HL-60 (cell line): ENCODE data around the gene TTYH3.

Source experiments
- DNase-seq, 2 experiments: peaks; one replicate each; pipeline ENCODE4 v3.0.0-alpha.2; 2010 to 2020; ENCODE audit warnings: low read depth in 1 of 2, low spot score in 1 of 2
- H3K27ac ChIP-seq: fragments of 250-450 bp; sonication (Bioruptor Pico); replicated peaks from 2 replicates; pipeline ENCODE4 v1.5.1; 2020; ENCODE audit warnings: mild to moderate bottlenecking, moderate library complexity
- H3K27me3 ChIP-seq: fragments of 250-450 bp; sonication (Bioruptor Pico); 2 replicates; pipeline ENCODE4 v1.5.1; 2021; ENCODE audit warnings: mild to moderate bottlenecking, moderate library complexity; ENCODE audit not compliant: insufficient read depth, poor library complexity, severe bottlenecking
- H3K4me3 ChIP-seq: replicated peaks from 2 replicates; pipeline ENCODE4 v1.5.1; 2011; ENCODE audit warnings: mild to moderate bottlenecking, control low read depth, low read length; ENCODE audit not compliant: insufficient read depth
- CTCF ChIP-seq: IDR thresholded peaks from one replicate; pipeline ENCODE4 v1.5.1; 2011; ENCODE audit warnings: low read length, control low read depth, inconsistent platforms; ENCODE audit not compliant: insufficient read depth
- GABPA ChIP-seq: IDR thresholded peaks from 2 replicates; pipeline ENCODE4 v1.6.1; 2012; ENCODE audit warnings: low read depth
- POLR2AphosphoS5 ChIP-seq: IDR thresholded peaks from 2 replicates; pipeline ENCODE4 v1.6.1; 2012; ENCODE audit warnings: low read depth
- SPI1 ChIP-seq: IDR thresholded peaks from 2 replicates; pipeline ENCODE4 v1.6.1; 2012; ENCODE audit warnings: low read depth, mild to moderate bottlenecking, borderline replicate concordance
- TF ChIP-seq, protein P1 (sequence below): IDR thresholded peaks from 2 replicates; pipeline ENCODE4 v1.6.1; 2012; ENCODE audit warnings: low read depth; ENCODE audit not compliant: insufficient replicate concordance

TTYH3 gene

GRCh38 chr7:2594599-2594998 lies 37.2 kb upstream of the TTYH3 start:
- DNase-seq, result no peak
- Histone ChIP-seq H3K27ac (no peak overlapping the region), H3K27me3 (no peaks in the 10 kb centered on the region), H3K4me3 (no peak overlapping the region)
- TF ChIP-seq CTCF (no peak), POLR2AphosphoS5 (no peak), SPI1 (no peak), GABPA (no peak)
- TF ChIP-seq, protein P1, sequence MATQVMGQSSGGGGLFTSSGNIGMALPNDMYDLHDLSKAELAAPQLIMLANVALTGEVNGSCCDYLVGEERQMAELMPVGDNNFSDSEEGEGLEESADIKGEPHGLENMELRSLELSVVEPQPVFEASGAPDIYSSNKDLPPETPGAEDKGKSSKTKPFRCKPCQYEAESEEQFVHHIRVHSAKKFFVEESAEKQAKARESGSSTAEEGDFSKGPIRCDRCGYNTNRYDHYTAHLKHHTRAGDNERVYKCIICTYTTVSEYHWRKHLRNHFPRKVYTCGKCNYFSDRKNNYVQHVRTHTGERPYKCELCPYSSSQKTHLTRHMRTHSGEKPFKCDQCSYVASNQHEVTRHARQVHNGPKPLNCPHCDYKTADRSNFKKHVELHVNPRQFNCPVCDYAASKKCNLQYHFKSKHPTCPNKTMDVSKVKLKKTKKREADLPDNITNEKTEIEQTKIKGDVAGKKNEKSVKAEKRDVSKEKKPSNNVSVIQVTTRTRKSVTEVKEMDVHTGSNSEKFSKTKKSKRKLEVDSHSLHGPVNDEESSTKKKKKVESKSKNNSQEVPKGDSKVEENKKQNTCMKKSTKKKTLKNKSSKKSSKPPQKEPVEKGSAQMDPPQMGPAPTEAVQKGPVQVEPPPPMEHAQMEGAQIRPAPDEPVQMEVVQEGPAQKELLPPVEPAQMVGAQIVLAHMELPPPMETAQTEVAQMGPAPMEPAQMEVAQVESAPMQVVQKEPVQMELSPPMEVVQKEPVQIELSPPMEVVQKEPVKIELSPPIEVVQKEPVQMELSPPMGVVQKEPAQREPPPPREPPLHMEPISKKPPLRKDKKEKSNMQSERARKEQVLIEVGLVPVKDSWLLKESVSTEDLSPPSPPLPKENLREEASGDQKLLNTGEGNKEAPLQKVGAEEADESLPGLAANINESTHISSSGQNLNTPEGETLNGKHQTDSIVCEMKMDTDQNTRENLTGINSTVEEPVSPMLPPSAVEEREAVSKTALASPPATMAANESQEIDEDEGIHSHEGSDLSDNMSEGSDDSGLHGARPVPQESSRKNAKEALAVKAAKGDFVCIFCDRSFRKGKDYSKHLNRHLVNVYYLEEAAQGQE, result no peak

GRCh38 chr7:2595258-2595860 lies 36.4 kb upstream of the TTYH3 start:
- TF ChIP-seq GABPA, result no peak
- no peak for TF ChIP-seq SPI1
- TF ChIP-seq, protein P1, result no peak
- no peak for TF ChIP-seq CTCF
- no peak for TF ChIP-seq POLR2AphosphoS5
- Histone ChIP-seq H3K4me3 (no peak overlapping the region), H3K27me3 (no peaks in the 10 kb centered on the region), H3K27ac (no peak overlapping the region)
- no peak for DNase-seq

DNA sequence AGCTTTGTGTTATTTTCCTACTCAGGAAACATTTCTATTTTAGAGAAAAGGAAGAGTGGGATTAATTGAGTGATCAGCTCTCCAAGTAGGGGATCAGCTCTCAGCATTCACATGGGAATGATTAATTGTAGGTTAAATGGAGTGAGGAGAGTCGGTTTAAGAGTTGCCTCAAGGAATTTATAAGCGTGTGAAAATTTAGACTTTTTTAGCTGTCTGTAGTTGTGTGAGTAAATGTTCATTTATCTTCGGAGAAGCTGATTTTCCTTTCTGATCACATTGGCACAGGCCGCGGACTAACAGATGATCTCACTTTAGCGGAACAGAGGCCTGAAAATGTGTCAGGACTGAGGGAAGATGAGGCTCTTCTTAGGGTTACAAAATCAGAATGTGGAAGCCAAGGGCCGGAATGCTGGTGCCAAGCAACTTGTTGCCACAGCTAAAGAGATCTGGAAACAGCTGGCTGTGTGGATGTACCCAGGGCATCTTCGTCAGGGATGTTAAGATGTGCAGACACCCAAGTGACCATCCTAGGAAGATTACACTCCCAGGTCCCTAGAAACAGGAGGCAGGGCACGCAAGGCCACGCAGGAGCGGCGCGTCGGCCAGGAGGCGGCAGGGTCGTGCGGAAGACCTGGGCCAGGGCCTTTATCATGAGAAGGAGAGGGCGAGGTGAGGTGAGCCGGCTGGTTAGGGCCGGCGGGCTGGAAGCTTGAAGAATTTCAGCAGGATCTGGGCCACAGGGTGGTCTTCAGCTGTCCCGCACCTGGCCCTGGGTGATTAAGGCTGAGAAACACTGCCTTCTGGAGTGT lies 35.1 kb upstream of the TTYH3 start:
- no peak for DNase-seq
- Histone ChIP-seq H3K27ac (no peak overlapping the region), H3K4me3 (no peak overlapping the region), H3K27me3 (no peaks in the 10 kb centered on the region)
- no peak for TF ChIP-seq SPI1
- TF ChIP-seq POLR2AphosphoS5, result no peak
- TF ChIP-seq GABPA, result no peak
- TF ChIP-seq, protein P1, result no peak
- no peak for TF ChIP-seq CTCF
